ENCODE results near the gene FFAR1. TPM values are rescaled to one million over a fixed set of nuclear protein-coding genes. Genes with fewer than 3 reads are reported as not detected.

Gene FFAR1
- total RNA-seq, 1 experiment from 2014 or later: 0.44 TPM

GRCh38 chr19:35320065-35320713 lies 27.5 kb upstream of the FFAR1 start:
- H3K27me3 ChIP-seq (ENCODE audit: insufficient read depth, low read depth): no peaks in the 10 kb centered on the region
- H3K9me2 ChIP-seq (ENCODE audit: insufficient read depth): no peaks in the 10 kb centered on the region
- H3K36me3 ChIP-seq (ENCODE audit: low read depth): peaks cover 20% of the 10 kb centered on the region; the same call in 1 of the 2 replicates
- H3K4me1 ChIP-seq (replicated peaks; ENCODE audit: insufficient read depth): peaks cover 59% of the 10 kb centered on the region
- intact Hi-C loops (cut with micrococcal nuclease; ENCODE audit: unreplicated experiment): no loop called here
- H4K20me1 ChIP-seq (ENCODE audit: insufficient read depth): no peaks in the 10 kb centered on the region
- H3K79me2 ChIP-seq (ENCODE audit: low read depth): peaks cover 12% of the 10 kb centered on the region
- ChIA-PET CTCF (interaction anchor here (1.7 kb wide), 1 partner anchor 32 kb away, joined by 4 read pairs; no protein-coding TSS in a partner anchor), POLR2A (ENCODE audit: unreplicated experiment) (interaction anchor here (0.5 to 0.7 kb wide), 2 partner anchors 313 to 425 kb away, joined by 3 to 4 read pairs; no protein-coding TSS in a partner anchor)
- peak overlapping the region; percentile 72 for H3K4me2 ChIP-seq
- peaks cover 44% of the 10 kb centered on the region for H3F3A ChIP-seq (ENCODE audit: insufficient read depth, low read depth)
- peak overlapping the region; percentile 98 for H3K27ac ChIP-seq
- BruUV-seq (replicated peaks): no TSS peak
- no peak for TF ChIP-seq EZH2 (IDR thresholded peaks at IDR 0.05; ENCODE audit: low read depth)
- TF ChIP-seq CTCF (conservative IDR thresholded peaks at IDR 0.05): no peak
- H3K9me3 ChIP-seq (ENCODE audit: insufficient read depth, low read depth): no peaks in the 10 kb centered on the region
- H3K4me3 ChIP-seq: no peak overlapping the region
- H2AFZ ChIP-seq: no peak overlapping the region
- no peak for DNase-seq

GRCh38 chr19:35321291-35321690 lies 26.4 kb upstream of the FFAR1 start:
- TF ChIP-seq CTCF (conservative IDR thresholded peaks at IDR 0.05): no peak
- no peak for TF ChIP-seq EZH2 (IDR thresholded peaks at IDR 0.05; ENCODE audit: low read depth)
- Histone ChIP-seq H2AFZ (no peak overlapping the region), H3K27me3 (ENCODE audit: insufficient read depth, low read depth) (no peaks in the 10 kb centered on the region), H4K20me1 (ENCODE audit: insufficient read depth) (no peaks in the 10 kb centered on the region), H3K4me3 (no peak overlapping the region), H3F3A (ENCODE audit: insufficient read depth, low read depth) (peaks cover 34% of the 10 kb centered on the region), H3K9me2 (ENCODE audit: insufficient read depth) (no peaks in the 10 kb centered on the region), H3K4me1 (replicated peaks; ENCODE audit: insufficient read depth) (peaks cover 48% of the 10 kb centered on the region), H3K4me2 (no peak overlapping the region), H3K27ac (no peak overlapping the region), H3K79me2 (ENCODE audit: low read depth) (peaks cover 17% of the 10 kb centered on the region), H3K36me3 (ENCODE audit: low read depth) (peaks cover 20% of the 10 kb centered on the region; the same call in 1 of the 2 replicates), H3K9me3 (ENCODE audit: insufficient read depth, low read depth) (no peaks in the 10 kb centered on the region)
- BruUV-seq (replicated peaks): no TSS peak
- intact Hi-C loops (cut with micrococcal nuclease; ENCODE audit: unreplicated experiment): no loop called here
- no peak for DNase-seq
- ChIA-PET CTCF (no interaction called here), POLR2A (ENCODE audit: unreplicated experiment) (no interaction called here)

GRCh38 chr19:35322014-35322413 lies 25.7 kb upstream of the FFAR1 start:
- Histone ChIP-seq H3K27me3 (ENCODE audit: insufficient read depth, low read depth) (no peaks in the 10 kb centered on the region), H3K36me3 (ENCODE audit: low read depth) (0 out of 2 replicates have a peak, but pooled peaks cover 21% of the 10 kb centered on the region), H3K27ac (no peak overlapping the region), H3K4me3 (no peak overlapping the region), H4K20me1 (ENCODE audit: insufficient read depth) (no peaks in the 10 kb centered on the region), H2AFZ (no peak overlapping the region), H3K4me1 (replicated peaks; ENCODE audit: insufficient read depth) (peaks cover 40% of the 10 kb centered on the region), H3K79me2 (ENCODE audit: low read depth) (peaks cover 20% of the 10 kb centered on the region), H3F3A (ENCODE audit: insufficient read depth, low read depth) (peaks cover 27% of the 10 kb centered on the region), H3K9me3 (ENCODE audit: insufficient read depth, low read depth) (no peaks in the 10 kb centered on the region), H3K4me2 (no peak overlapping the region), H3K9me2 (ENCODE audit: insufficient read depth) (no peaks in the 10 kb centered on the region)
- ChIA-PET CTCF (no interaction called here), POLR2A (ENCODE audit: unreplicated experiment) (no interaction called here)
- TF ChIP-seq EZH2 (IDR thresholded peaks at IDR 0.05; ENCODE audit: low read depth) (no peak), CTCF (conservative IDR thresholded peaks at IDR 0.05) (no peak)
- no TSS peak for BruUV-seq (replicated peaks)
- intact Hi-C loops (cut with micrococcal nuclease; ENCODE audit: unreplicated experiment): no loop called here
- DNase-seq: no peak

Measured in PC-9 (cell line).